Lung (tissue), 12 donors: Measurements from ENCODE around the gene ITIH3. TPM values are rescaled to one million over a fixed set of nuclear protein-coding genes. Genes with fewer than 3 reads are reported as not detected.

Source experiments
- ATAC-seq: fragments of 200-7000 bp; cut with Tn5 transposase; one replicate; pipeline ENCODE4 v1.9.1; 2020; ENCODE audit warnings: moderate number of reproducible peaks; ENCODE audit not compliant: insufficient read depth, low FRiP score
- DNase-seq, 3 donors: peaks; one replicate each; pipeline ENCODE4 v3.0.0-alpha.2; 2013 to 2017
- H3K27ac ChIP-seq, 2 donors: one replicate each; pipeline ENCODE4 v1.5.1; 2013; ENCODE audit warnings: mild to moderate bottlenecking in 2 of 2, moderate library complexity in 2 of 2, control low read depth in 1 of 2, inconsistent platforms in 1 of 2, low read depth in 1 of 2, low read length in 1 of 2
- H3K27me3 ChIP-seq, 3 donors: one replicate each; pipeline ENCODE4 v1.5.1; 2013; ENCODE audit warnings: low read length in 2 of 3; ENCODE audit not compliant: control insufficient read depth in 3 of 3, insufficient read depth in 3 of 3
- H3K36me3 ChIP-seq, 4 donors: one replicate each; pipeline ENCODE4 v1.5.1; 2013; ENCODE audit warnings: low read length in 4 of 4, mild to moderate bottlenecking in 1 of 4, moderate library complexity in 1 of 4; ENCODE audit not compliant: control insufficient read depth in 4 of 4, insufficient read depth in 4 of 4
- H3K4me1 ChIP-seq, 5 donors: one replicate each; pipeline ENCODE4 v1.5.1; 2013; ENCODE audit warnings: low read length in 5 of 5, mild to moderate bottlenecking in 2 of 5, moderate library complexity in 1 of 5; ENCODE audit not compliant: control insufficient read depth in 5 of 5, insufficient read depth in 5 of 5
- H3K4me3 ChIP-seq: one replicate; pipeline ENCODE4 v1.5.1; 2013; ENCODE audit warnings: mild to moderate bottlenecking, control low read depth, moderate library complexity
- H3K9ac ChIP-seq, 2 donors: one replicate each; pipeline ENCODE4 v1.5.1; 2013; ENCODE audit warnings: low read length in 2 of 2, control low read depth in 1 of 2; ENCODE audit not compliant: insufficient read depth in 1 of 2
- H3K9me3 ChIP-seq, 4 donors: one replicate each; pipeline ENCODE4 v1.5.1; 2013; ENCODE audit warnings: low read length in 3 of 4, mild to moderate bottlenecking in 1 of 4, moderate library complexity in 1 of 4; ENCODE audit not compliant: control insufficient read depth in 4 of 4, insufficient read depth in 3 of 4
- CTCF ChIP-seq: IDR thresholded peaks from 2 replicates; pipeline ENCODE4 v1.5.1; 2012; ENCODE audit warnings: mild to moderate bottlenecking; ENCODE audit errors: control extremely low read depth, extremely low read depth
- WGBS, 2 donors: extraction: QIAGEN DNeasy Blood & Tissue Kit; methylation state at CpG; one replicate each; pipeline ENCODE4 v1.1.7; 2013; 5-methylcytosine and 5-hydroxymethylcytosine counted together
- polyA plus RNA-seq, 2 donors: library from polyadenylated mRNA; stranded (reverse); fragments of 200-250 nt; gene quantifications; one replicate each; pipeline ENCODE4 v1.2.1, GENCODE V29; 2013
- total RNA-seq, 2 donors: library from RNA; depleted of rRNA in 1 of 2; stranded (reverse); fragments of >200 nt in 1 of 2; gene quantifications; one replicate each; pipeline ENCODE4 v1.2.1, GENCODE V29; 2014 to 2021
- donor health status: control.
- donor health status: control.
- donor health status: Bipolar disorder and iron deficiency.
- donor health status: healthy.
- donor health status: DM: yes; HTN: yes; CAD: no.

The ITIH3 gene
- total and polyA plus RNA-seq, 4 donors: 0.54 to 3.2 (median 1.7) TPM

GRCh38 chr3:52817860-52818259 lies 23.3 kb downstream of the ITIH3 start:
- no peaks in the 10 kb centered on the region for H3K36me3 ChIP-seq
- ATAC-seq: no peak
- H3K4me3 ChIP-seq: no peak overlapping the region
- no peak for DNase-seq
- H3K27me3 ChIP-seq: no peaks in the 10 kb centered on the region
- no peak for TF ChIP-seq CTCF
- no peak overlapping the region for H3K27ac ChIP-seq
- H3K9me3 ChIP-seq: no peaks in the 10 kb centered on the region
- H3K4me1 ChIP-seq: no peaks in the 10 kb centered on the region
- H3K9ac ChIP-seq: no peak overlapping the region
- 98% methylated on average over 7 of the region's 7 CpGs for WGBS, 2 donors

GRCh38 chr3:52819936-52820335 lies 25.3 kb downstream of the ITIH3 start:
- H3K4me1 ChIP-seq: no peaks in the 10 kb centered on the region
- H3K4me3 ChIP-seq: no peak overlapping the region
- H3K9ac ChIP-seq: no peak overlapping the region
- no peaks in the 10 kb centered on the region for H3K27me3 ChIP-seq
- DNase-seq: no peak
- WGBS, 2 donors: 68 to 91% methylated on average over 2 of the region's 2 CpGs
- TF ChIP-seq CTCF: no peak
- H3K9me3 ChIP-seq: no peaks in the 10 kb centered on the region
- H3K36me3 ChIP-seq: peaks cover 0 to 10% (median 1%) of the 10 kb centered on the region in 4 donors
- no peak for ATAC-seq
- no peak overlapping the region for H3K27ac ChIP-seq

GRCh38 chr3:52820736-52821135 lies 26.1 kb downstream of the ITIH3 start:
- WGBS, 2 donors: 66 to 70% methylated on average over 11 of the region's 11 CpGs
- Histone ChIP-seq H3K9ac (no peak overlapping the region), H3K4me1 (no peaks in the 10 kb centered on the region), H3K27me3 (no peaks in the 10 kb centered on the region), H3K4me3 (no peak overlapping the region), H3K9me3 (no peaks in the 10 kb centered on the region), H3K27ac (no peak overlapping the region), H3K36me3 (peaks cover 0 to 10% (median 1%) of the 10 kb centered on the region in 4 donors)
- ATAC-seq: no peak
- DNase-seq: no peak
- no peak for TF ChIP-seq CTCF

GRCh38 chr3:52822363-52822762 lies 27.8 kb downstream of the ITIH3 start:
- Histone ChIP-seq H3K36me3 (peaks cover 0 to 12% (median 1%) of the 10 kb centered on the region in 4 donors), H3K9ac (no peak overlapping the region), H3K9me3 (no peaks in the 10 kb centered on the region), H3K4me1 (no peaks in the 10 kb centered on the region), H3K27ac (no peak overlapping the region), H3K27me3 (no peaks in the 10 kb centered on the region), H3K4me3 (no peak overlapping the region)
- TF ChIP-seq CTCF: no peak
- DNase-seq (no peak), ATAC-seq (no peak)
- WGBS, 2 donors: 92 to 93% methylated on average over 5 of the region's 5 CpGs
